ENCODE results near the gene EIPR1.

The EIPR1 gene

GRCh38 chr2:3390041-3390440, 12.4 kb upstream of the EIPR1 start:
- H3K4me3 ChIP-seq (ENCODE audit: low read length): no peak overlapping the region
- no peak for DNase-seq (ENCODE audit: low read depth)
- TF ChIP-seq CTCF (IDR thresholded peaks at IDR 0.05; ENCODE audit: insufficient read depth, low read depth, low read length, missing control alignments): no peak

- no peak for DNase-seq (ENCODE audit: low read depth)
- no peak for TF ChIP-seq CTCF (IDR thresholded peaks at IDR 0.05; ENCODE audit: insufficient read depth, low read depth, low read length, missing control alignments)
Measured at GRCh38 chr2:3389193-3389592, 11.6 kb upstream of the EIPR1 start.

GRCh38 chr2:3388412-3388738, 10.8 kb upstream of the EIPR1 start:
- no peak for DNase-seq (ENCODE audit: low read depth)
- no peak for TF ChIP-seq CTCF (IDR thresholded peaks at IDR 0.05; ENCODE audit: insufficient read depth, low read depth, low read length, missing control alignments)
- no peak overlapping the region for H3K4me3 ChIP-seq (ENCODE audit: low read length)

More at GRCh38 chr2:3389193-3389592, 11.6 kb upstream of the EIPR1 start:
- H3K4me3 ChIP-seq (ENCODE audit: low read length): no peak overlapping the region

- no peak for TF ChIP-seq CTCF (IDR thresholded peaks at IDR 0.05; ENCODE audit: insufficient read depth, low read depth, low read length, missing control alignments)
- no peak overlapping the region for H3K4me3 ChIP-seq (ENCODE audit: low read length)
- DNase-seq (ENCODE audit: low read depth): no peak
Measured at GRCh38 chr2:3387644-3388411, 10.2 kb upstream of the EIPR1 start.

GRCh38 chr2:3387011-3387410, 9.4 kb upstream of the EIPR1 start:
- no peak for TF ChIP-seq CTCF (IDR thresholded peaks at IDR 0.05; ENCODE audit: insufficient read depth, low read depth, low read length, missing control alignments)
- no peak overlapping the region for H3K4me3 ChIP-seq (ENCODE audit: low read length)
- no peak for DNase-seq (ENCODE audit: low read depth)

- no peak for TF ChIP-seq CTCF (IDR thresholded peaks at IDR 0.05; ENCODE audit: insufficient read depth, low read depth, low read length, missing control alignments)
- H3K4me3 ChIP-seq (ENCODE audit: low read length): no peak overlapping the region
- no peak for DNase-seq (ENCODE audit: low read depth)
Measured at GRCh38 chr2:3386448-3386958, 8.9 kb upstream of the EIPR1 start.

Data from epithelial cell of esophagus (primary cell).